ENCODE data around the gene ACYP2.
A peak's percentile ranks its signal among the peaks of the same experiment; 100 is the strongest.
"Not testable (repeated sequence)": the region's sequence is repeated elsewhere in the genome, so short reads cannot be mapped to it uniquely, and the experiment has no call there.

Gene ACYP2

DNA sequence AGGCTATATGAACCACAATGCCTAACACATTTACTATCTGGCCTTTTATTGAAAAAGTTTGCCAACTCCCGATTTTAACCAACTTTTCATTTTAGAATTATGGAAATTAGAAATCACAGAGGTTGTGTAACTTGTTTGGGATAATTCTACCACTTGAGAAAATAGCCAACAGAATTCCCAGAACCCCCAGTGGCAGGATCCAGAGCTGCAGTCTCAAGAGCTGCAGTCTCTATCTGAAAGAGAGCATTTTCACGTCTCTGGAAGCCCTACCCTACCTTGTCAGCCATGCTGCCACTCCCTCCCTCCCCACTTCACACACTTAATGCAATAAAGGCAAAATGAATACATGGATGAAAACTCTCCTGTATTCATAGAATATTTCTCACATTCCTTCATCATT is 164.0 kb downstream of the ACYP2 start:
- DNase-seq, result no peak

DNA sequence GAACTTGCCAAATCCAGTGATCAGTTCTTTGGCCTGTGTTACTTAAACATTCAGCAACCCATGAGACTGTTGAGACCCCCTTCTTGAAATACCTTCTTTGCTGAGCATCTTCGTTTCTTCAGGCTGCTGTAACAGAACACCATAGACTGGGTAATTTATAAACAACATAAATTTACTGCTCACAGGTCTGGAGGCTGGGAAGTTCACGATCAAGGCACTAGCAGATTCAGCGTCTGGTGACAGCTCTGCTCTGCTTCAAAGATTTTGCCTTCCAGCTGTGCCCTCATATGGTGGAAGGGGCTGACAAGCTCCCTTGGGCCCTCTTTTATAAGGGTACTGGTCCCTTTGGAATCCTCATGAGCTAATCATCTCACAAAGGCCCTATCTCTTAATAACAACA is 169.4 kb downstream of the ACYP2 start:
- DNase-seq, result no peak

DNA sequence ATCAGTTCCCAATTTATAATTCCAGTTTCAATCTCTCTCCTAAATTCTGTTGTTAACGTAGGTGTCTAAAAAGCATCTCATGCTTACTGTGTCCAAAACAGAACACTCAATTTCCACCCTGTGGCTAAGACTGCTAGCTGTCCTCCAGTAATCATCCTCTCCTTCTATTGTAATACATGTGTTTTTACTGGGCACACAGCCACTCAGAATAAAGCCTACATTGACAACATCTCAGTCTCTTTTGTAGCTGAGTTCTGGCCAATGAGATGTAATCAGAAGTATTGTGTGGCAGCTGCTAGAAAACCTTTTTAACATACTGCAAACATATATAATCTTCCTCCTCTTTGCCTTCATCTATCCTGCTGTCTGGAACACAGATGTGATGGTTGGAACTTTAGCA is 170.0 kb downstream of the ACYP2 start:
- no peak for DNase-seq

DNA sequence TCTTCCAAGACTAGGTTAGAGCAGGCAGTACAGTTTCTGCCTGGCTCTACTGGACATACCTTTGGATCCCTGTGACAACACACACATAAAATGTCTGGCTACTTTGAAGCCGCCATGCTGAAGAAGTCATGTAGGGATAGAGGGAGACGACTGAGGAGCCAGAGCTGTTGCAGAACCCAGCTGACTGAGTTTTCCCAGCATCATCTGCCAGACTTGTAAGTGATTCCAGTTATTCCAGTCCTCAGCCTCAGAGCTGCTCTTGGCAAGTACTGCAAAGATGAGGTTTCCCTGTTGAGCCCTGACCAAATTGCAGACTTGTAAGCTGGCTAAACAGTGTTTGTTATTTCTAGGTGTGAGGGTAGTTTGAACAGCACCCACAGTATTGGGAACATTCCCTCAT is 172.1 kb downstream of the ACYP2 start:
- no peak for DNase-seq

DNA sequence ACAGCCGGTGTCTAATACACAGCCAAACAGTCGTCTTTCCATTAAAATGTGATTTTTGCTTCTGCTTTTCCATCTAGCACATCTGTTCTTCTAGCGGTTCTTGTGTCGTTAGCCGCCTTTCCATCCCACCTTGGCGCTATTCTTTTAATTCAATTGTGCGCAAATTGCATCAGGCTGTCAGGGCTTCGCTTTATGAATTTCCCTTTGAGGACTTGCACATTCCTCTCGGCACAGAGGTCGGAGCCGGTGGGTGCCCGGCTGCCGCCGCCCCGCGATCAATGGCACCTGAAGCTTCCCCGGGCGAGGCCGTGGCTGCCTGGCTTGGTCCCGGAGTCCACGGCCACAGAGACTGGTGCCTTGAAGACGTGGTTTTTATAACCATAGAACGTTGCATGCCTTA is 174.5 kb downstream of the ACYP2 start:
- no peak for DNase-seq

DNA sequence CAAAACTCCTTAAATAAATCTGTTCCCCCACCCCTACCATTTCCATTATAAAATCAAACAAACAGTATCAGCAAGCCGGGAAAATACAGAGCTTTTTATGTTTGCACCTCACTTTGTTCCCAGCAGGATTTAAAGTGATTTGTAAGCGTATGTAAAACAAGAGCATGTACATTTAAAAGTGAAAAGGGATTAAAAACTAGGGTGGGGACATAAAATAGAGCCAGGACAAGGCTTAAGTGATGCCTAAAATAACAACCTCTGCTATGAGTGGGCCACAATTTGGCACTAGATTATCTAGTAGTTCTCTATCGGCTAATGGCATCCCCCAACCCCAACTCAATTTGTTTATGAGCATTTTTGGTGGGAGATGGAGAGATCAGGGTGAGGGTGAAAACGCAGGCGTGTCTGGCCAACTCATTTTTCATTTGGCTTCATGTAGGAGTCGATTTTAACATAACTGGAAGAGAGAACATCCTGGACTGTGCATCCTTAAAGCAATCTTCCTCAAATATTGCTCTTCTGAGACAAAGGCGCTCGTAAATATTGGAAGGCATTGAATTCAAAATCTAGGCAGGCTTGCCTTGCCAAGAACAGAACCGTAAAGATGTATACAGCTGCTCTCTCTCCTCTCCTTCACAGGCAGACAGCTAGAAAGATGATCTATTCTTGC is 175.1 kb downstream of the ACYP2 start:
- no peak for DNase-seq

DNA sequence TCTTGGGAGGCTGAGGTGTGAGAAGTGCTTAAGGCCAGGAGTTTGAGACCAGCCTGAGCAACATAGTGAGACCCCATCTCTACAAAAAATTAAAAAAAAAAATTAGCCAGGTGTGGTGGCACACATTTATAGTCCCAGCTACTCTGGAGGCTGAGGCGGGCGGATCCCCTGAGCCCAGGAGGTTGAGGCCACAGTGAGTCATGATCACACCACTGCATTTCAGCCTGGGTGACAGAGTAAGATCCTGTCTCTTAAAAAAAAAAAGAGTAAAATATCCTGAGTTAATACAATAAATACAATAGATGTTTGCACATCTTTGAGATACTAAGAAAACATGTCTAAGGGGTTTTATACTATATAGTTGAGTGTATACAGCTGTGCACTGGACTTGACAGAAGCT is 179.2 kb downstream of the ACYP2 start:
- not testable (repeated sequence) for DNase-seq

DNA sequence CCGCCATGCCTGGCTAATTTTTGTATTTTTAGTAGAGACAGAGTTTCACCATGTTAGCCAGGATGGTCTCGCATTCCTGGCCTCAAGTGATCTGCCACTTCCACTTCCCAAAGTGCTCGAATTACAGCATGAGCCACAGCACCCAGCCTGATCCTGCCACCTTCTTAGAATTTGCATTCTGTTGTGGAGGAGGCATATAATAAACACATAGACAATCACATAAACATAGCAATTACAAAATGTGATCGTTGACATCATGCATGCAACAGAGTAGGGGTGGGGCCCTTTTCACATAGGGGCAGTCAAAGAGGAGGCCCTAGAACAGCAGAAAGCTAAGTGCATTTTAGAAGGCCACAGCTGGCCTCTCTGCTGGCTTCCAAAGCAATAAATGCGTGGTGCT is 180.5 kb downstream of the ACYP2 start:
- DNase-seq, result no peak

DNA sequence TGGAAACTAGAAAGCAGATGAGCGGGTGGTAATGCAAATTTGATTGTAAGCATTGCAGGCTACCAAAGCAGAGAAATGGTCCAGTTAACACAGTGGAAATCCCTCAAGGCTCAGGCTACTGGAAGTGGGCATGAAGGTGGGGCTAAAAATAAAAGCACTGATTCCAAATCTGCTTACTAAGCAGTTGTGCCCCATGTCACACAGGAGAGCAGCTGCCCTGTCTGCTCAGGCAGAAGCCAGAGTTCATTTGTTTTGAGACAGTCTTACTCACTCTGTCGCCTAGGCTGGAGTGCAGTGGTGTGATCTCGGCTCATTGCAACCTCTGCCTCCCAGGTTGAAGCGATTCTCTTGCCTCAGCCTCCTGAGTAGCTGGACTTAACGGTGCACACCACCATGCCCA is 183.1 kb downstream of the ACYP2 start:
- DNase-seq, result no peak

DNA sequence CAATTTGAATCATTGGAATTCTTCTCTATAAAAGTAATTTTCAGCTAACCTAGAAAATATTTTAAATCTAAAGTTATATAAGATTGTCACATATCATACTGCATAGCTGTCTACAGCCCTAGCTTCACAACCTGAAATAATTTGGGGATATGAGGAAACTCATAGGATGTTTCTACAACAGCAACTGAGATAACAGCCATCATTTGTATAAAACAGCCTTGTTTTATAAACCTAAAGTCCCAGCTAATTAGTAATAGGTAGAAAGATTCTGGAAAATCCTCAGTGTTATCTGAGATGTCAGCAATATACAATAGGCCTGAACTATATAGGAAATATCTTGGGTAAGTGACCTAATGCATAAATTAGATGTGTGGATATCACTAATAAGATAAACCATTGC is 188.2 kb downstream of the ACYP2 start:
- DNase-seq, result no peak

DNA sequence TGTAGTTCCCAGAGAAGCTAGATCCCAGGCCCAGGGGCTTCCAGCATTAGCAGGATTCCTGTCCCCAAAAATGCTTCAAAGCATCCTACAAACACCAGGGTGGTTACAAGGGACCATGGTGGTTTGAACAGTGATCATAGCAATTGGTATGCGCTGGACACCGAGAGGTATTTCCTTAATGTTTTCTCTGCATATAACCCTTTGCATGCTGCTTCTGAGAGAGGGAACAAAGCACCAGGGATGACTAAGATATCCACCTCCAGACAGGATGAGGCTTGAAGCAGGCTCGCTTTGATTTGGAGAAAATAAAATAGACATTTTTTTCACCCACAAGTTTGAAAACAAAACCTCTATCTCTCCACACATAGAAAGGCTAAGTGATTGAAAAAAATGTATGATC is 191.1 kb downstream of the ACYP2 start:
- DNase-seq, result no peak

DNA sequence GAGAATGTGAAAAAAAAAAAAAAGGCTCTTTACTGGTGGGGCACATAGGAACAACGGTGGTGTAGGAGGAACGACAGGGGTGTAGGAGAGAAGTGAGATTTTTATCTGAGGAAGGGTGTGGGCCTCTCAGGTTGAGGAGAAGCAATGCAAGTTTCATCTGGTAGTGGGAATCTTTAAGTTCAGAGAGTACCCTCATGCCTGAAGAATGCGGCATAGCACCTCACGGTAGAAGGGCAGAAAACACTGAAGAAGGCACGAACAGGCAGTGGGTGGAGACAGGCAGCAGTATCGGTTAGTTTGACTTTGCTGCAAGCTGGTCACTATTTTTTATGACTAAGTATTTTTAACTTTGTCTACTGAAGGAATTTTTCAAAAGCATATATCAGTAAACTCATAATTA is 192.8 kb downstream of the ACYP2 start:
- DNase-seq, result no peak

DNA sequence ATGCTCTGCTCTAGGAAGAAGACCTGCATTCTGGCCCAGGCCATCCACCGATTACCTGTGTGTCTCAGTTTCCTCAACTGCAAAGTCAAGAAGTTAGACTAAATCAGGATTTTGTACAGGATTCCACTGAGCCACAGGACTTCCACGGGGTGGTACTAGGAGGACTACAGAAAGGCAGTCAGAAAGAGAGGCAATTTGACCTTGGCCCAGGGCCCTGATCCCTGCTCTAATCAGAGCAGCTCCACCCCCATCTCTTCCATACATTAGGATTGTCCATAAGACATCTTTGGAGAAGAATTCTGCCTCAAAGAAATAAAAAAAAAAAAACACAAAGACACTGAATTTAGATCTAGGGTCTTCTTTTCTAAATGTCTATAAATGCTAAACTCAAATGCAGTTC is 193.4 kb downstream of the ACYP2 start:
- no peak for DNase-seq

DNA sequence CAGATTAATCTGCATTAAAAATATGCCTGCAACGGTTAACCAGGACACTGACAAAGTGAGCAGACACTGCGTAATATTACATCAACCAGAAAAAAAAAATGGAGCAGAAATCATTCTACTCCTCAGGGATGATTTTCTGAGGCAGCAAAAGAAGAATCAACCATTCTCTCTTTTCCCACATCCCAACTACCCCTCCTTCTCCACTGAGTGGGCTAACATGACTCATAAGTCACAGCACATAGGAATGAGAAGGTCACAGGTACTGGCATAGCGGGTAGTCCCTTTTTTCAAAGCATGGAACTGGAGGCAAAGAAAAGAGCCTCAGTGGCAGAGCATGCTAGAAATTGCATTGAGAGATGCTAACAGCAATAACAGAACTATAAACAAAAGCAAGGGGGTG is 194.9 kb downstream of the ACYP2 start:
- DNase-seq, result no peak

DNA sequence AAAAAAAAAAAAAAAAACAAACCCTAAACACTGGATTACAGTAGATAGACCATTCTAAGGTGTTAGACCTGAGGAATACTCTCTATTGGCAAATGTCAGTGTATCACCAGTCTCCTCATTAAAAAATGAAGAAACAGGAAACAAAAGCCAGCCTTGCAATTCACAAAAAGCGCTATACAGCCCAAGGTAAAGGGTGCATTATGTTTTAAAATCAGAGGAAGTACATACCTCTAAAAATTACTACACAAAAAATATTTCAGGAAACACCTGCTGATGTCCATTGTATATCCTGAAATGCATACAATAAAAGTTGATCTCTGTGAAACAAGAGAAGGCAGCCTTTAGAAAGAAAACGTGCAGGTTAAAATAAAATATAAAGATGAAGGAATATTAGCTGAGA is 195.5 kb downstream of the ACYP2 start:
- DNase-seq, result no peak

DNA sequence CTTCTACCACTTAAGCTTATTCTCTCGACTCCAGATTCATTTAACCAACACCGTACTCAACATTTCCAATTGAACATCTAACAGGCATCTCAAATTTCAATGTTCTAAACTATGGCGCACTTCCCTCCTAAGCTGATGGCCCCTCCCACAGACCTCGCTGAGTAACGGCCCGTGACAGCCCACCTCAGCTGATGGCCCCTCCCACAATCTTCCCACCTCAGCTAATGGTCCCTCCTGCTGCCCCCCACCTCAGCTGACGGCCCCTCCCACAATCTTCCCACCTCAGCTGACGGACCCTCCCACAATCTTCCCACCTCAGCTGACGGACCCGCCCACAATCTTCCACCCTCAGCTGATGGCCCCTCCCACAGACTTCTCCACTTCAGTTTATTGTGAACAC is 197.7 kb downstream of the ACYP2 start:
- no peak for DNase-seq

DNA sequence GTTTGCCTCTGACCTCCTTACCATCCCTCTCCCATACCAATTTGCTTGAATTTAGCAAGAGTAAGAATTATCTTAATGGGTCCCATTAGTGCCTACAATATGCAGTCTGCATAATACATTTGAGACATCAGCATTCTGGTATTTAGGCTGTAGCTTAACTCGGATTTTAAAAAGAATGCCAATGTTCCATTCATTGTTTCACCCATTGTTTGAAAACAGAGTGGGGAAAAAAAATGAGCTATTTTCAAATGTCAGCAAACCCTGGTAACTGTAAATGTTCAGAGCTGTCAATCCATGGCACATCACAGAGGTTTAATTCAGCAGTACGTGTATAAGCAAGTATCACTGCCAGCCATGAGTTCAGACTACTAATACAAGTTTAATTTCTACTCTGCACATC is 202.6 kb downstream of the ACYP2 start:
- DNase-seq, result no peak

DNA sequence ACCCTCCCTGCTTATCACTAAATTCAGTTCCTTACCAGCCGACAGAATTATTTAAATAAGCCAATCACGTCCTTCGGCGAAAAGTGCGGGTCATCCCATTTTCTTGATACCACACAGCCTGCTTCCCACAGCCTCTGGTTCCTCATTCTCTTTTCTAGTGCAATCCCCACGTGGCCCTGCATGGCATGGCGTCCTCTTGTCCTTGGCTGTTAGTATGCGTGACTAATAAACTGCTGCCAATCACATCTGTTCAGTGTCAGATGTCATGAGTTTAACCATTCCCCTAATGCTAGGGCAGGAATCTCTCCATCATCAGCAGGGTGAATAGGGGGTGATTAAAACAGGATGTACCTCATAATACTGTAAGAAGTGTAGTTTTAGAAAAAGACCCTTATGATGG is 203.4 kb downstream of the ACYP2 start:
- no peak for DNase-seq

DNA sequence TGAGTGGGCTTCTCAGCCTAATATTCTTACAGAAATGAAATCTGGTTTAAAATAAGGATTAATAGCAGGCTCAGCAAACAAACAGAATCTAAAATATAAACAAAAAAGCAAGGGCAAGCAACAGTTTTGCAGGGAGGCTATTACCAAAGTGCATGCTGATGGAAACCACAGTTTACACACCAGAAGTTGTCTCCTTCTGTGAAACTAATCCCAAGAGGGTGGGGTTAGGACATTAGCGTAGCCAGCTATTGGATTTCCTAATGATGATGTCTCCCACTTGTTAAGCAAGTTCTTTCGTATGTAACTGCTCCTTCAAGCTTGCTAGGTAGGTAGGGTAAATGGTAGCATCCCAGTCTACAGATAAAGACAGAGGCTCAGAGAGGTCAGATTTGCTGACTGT is 205.6 kb downstream of the ACYP2 start:
- no peak for DNase-seq

DNA sequence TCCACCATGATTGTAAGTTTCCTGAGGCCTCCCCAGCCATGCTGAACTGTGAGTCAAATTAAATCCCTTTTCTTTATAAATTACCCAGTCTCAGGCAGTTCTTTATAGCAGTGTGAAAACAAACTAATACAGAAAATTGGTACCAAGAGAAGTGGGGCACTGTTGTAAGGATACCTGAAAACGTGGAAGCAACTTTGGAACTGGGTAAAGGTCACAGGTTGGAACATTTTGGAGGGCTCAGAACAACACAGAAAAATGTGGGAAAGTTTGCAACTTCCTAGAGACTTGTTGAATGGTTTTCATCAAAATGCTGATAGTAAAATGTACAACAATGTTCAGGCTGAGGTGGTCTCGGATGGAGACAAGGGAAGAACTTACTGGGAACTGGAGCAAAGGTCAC is 209.1 kb downstream of the ACYP2 start:
- not testable (repeated sequence) for DNase-seq

DNA sequence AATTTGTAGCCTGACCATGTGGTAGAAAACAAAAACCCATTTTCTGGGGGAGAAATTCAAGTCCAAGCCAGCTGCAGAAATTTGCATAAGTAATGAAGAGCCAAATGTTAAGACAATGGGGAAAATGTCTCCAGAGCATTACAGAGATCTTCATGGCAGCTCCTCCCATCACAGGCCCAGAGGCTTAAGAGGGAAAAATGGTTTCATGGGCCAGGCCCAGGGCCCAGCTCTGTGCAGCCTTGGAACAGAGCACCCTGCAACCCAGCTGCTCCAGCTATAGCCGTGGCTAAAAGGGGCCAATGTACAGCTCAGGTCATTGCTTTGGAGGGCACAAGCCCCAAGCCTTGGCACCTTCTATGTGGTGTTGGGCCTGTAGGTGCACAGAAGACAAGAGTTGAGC is 209.7 kb downstream of the ACYP2 start:
- DNase-seq, result no peak

DNA sequence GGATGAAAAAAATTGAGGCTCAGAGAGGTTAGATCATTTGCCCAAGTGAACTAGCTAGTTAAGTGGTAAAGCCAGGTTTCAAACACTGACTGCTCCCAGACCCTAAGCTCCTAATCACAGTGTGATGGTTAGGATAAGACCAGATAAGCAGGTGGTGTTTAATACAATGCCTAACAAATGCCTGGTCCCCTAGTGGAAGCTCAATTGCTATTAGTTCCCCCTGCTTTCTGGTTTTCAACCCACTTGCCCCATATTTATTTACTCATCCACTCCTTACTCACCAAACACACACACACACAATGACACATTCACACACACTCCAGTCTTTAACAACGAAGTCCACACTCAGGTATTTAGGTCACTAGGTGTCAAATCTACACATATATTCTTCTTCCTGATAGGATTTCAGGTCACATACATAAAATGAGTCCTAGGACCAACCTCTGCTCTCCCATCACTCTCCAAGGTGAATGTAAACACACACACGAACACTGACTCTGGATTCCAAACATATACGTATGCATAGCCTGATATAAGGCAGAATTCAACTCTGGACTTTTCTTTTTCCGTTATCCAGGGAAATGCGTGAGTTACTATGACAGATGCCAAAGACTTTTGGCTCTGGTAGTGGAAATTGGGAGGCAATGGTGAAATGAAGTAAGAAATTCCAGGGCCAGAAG is 214.2 kb downstream of the ACYP2 start:
- DNase-seq, result no peak

DNA sequence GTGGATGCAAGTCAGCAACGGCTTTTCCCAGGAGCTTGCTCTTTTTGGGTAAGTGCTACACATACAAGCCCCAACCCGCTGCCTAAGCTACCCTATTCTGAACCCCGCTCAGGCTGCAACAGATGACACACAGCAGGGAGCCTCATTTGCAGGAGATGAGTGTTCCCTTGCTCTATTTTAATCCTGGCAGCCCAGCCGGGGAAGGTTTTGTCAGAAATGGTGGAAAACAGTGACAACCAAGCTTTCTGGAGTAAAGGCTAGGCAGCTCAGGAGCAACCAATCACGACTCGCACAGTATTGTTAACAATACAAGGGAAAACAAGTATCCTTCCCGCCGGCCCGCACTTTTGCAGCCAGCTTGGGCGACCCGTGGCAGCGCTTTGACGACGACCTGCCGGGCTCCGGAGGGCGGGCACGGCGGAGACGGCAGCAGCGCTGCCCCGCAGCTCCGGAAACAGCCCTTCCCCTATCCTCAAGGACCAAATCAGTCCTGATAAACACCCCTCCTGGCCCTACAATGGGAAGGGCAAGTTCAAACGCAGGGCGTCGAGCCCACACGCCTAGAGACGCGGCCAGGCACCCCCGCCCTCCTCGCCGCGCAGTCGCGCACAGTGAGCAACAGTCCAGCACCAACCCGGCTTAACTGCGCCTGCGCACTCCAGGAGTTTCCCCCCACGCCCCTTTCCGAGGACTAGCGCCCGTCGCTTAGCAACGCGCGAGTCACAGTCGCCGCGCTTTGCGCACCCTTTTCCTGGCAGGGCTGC is 214.9 kb downstream of the ACYP2 start:
- DNase-seq, result peak; percentile 96

Measured in NCI-H1105 (cell line).